ENCODE results near the gene SRP19.

GRCh38 chr5:112812549-112812948 lies 48.5 kb upstream of the SRP19 start:
- TF ChIP-seq CTCF (IDR thresholded peaks at IDR 0.05 in 8 of 11, conservative IDR thresholded peaks at IDR 0.05 in 3 of 11) (no peak), POLR2A (IDR thresholded peaks at IDR 0.05) (no peak)
